HG02852 (cell line): Measurements from ENCODE around the gene SRRM2.

Source experiments
- ATAC-seq: cut with Tn5 transposase; IDR thresholded peaks from one replicate; pipeline ENCODE4 v1.9.1; 2021; ENCODE audit warnings: mild to moderate bottlenecking, moderate library complexity; ENCODE audit not compliant: unreplicated experiment

The SRRM2 gene

DNA sequence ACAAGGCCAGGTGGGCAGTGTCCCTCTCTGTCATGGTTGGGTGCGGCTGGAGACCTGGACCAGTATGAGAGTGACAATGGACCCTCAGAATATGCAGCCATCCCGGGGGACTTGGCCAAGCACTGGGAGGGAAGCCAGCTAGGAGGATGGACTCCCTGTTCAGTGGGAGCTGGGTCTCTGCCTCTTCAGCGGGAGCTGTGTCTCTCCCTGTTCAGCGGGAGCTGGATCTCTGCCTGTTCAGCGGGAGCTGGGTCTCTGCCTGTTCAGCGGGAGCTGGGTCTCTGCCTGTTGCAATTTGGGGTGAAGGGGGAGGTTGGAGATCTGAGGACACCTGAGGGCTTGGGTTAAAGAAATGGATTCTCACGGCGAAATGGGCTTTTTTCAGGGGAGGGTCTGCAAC, 38.7 kb downstream of the SRRM2 start:
- ATAC-seq, result no peak

DNA sequence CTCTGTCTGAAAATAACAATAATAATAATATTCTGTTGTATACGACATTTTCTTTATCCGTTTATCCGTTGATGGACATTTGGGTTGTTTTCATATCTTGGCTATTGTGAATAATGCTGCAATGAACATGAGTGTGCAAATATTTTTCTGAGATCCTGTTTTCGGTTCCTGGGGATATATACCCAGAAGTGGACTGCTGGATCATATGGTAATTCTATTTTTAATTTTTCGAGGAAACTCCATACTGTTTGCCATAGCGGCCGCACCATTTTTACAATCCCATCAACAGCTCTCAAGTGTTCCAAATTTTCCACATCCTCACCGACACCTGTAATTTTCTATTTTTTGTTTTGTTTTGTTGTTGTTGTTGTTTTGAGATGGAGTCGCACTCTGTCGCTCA, 40.5 kb downstream of the SRRM2 start:
- no peak for ATAC-seq

DNA sequence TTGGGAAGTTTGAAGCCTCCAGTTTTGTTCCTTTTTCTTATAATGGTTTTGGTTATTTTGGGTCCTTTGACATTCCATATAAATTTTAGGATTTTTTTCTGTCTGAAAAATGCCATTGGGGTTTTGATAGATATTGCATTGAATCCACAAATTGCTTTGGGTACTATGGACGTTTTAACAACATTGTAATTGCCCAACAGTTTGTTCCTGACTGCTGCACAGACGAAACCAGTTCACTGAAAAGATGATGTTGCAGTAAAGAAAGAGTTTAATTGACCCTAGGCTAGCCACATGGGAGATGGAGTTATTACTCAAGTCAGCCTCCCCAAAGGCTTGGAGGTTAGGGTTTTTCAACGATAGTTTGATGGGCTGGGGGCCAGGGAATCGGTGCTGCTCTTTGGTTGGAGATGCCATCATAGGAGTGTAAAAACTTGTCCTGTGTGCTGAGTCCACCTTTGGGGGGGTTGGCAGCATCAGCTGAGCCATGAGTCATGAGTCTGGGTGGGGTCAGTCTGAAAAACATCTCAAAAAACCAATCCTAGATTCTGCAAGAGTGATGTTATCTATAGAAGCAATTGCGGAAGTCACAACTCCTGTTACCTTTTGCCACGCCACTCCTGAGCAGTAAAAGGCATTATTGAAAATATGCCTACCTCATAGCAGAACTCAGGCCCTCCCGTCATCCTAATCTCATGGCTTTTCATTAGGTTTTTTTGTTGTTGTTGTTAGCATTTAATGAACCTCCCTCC, 43.1 kb downstream of the SRRM2 start:
- no peak for ATAC-seq

DNA sequence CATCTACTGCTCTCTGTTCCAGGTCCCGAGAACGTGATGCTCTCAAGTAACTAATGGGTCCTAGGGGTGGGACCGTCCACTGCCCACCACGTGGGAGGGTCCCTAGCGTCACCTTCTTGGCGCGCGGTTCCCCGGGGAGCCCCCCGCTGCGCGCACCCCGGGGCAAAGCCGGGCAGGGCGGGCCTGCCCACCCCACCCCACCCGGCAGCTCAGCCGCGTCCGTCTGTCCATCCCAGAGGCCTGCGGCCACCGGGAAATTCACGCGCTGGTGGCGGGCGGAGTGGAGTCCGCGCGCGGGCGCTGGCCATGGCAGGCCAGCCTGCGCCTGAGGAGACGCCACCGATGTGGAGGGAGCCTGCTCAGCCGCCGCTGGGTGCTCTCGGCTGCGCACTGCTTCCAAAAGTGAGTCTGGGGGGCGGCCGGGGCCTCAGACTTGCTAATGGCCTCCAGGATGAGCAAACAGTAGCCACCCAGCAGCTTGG, 46.3 kb downstream of the SRRM2 start:
- ATAC-seq, result no peak

DNA sequence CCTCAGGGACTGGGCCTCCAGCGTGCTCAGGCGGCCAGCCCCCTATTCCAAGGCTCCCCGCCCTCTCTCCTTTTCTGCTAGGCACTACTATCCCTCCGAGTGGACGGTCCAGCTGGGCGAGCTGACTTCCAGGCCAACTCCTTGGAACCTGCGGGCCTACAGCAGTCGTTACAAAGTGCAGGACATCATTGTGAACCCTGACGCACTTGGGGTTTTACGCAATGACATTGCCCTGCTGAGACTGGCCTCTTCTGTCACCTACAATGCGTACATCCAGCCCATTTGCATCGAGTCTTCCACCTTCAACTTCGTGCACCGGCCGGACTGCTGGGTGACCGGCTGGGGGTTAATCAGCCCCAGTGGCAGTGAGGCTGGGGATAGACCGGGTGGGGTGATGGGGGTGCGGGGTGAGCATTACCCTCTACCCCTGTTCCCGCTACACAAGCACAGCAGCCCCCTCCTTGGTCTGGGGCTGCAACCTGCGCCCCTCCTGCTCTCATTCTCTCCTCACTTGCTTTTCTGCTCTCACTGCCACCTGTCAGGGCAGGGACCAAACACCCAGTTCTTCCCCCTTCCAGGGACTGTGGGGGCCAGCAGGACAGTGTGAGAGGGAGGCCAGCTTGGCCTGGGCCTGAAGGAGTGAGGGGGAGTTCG, 46.9 kb downstream of the SRRM2 start:
- ATAC-seq, result no peak

DNA sequence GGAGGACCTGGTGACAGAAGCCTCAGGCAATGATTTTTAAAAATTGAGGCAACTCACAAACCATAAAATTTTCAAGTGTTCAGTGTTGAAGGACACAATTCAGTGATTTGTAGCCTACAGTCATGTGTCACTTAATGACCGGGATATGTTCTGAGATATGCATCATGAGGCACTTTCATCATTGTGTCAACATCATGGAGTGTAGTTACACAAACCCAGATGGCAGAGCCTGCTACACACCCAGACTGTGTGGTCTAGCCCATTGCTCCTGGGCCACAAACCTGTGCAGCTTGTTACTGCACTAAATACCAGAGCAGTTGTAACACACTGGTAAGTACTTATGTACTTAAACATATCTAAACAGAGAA, 47.4 kb downstream of the SRRM2 start:
- ATAC-seq, result no peak

DNA sequence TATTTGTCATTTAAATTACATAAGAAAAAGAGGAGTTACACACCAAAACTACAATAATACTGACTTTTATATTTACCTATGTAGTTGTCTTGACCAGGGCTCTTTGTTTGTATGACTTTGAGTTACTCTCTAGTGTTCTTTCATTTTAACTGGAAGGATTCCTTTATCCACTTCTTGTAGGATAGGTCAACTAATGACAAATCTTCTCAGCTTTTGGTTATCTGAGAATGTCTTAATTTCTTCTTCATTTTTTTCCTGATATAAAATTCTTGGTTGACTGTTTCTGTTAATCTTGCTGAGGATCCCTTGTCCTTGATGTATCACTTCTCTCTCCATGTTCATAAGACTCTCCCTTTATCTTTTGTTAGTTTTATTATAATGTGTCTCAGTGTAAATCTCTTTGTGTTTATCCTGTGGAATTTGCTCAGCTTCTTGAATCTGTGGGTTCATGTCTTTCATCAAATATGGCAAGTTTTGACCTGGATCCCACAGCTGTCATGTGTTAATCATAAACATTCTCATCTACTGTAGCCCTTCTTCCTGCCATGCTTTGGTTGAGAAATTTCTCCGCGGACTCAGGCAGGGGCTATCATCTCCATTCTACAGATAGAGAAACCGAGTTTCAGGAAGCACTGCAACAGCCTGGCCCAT, 51.2 kb downstream of the SRRM2 start:
- no peak for ATAC-seq

DNA sequence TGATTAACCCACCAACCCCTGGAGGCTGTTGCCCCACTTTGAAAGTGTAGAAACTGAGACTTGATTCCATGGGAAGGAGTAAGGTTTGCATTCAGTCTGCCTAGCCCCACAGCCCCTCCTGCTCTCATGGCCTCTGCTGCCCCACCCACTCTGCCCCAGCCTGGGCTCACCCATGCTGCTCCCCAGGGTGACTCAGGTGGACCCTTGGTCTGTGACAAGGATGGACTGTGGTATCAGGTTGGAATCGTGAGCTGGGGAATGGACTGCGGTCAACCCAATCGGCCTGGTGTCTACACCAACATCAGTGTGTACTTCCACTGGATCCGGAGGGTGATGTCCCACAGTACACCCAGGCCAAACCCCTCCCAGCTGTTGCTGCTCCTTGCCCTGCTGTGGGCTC, 52.3 kb downstream of the SRRM2 start:
- no peak for ATAC-seq

DNA sequence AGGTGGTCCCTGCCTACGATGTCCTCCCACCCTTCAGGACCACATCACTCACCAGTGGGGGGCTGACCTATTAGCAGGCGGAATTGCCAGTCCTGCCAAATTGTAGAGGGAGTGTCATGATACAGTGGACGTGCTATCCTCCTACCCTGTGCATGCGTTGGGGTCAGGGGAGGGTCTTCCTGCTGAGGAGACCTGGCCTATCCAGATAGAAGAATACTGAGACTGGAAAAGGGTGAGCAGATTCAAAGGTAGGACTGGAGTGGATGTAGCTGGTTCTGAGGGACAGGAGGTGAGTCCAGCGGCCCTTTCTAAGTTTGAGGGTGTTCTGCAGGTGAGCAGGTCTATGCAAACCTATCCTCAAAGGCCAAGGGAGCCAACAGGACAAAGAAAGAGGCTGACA, 53.8 kb downstream of the SRRM2 start:
- no peak for ATAC-seq

DNA sequence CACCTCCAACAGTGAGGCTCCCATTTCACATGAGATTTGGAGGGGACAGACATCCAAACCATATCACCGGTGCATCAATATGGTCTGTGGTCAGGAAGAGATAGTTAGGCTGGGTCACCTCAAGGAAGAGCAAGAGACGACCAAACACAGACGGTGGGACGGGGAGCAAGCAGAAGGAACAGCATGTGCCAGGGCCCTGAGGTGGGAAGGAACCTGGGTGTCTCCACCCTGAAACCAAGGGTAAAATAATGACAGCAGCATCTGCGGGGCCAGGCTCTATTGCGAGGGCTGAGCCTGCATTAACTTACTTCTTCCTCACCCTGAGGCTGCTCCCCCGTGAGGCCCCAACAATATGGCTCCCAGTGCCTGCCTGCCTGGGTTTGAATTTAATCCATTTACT, 55.7 kb downstream of the SRRM2 start:
- ATAC-seq, result no peak

DNA sequence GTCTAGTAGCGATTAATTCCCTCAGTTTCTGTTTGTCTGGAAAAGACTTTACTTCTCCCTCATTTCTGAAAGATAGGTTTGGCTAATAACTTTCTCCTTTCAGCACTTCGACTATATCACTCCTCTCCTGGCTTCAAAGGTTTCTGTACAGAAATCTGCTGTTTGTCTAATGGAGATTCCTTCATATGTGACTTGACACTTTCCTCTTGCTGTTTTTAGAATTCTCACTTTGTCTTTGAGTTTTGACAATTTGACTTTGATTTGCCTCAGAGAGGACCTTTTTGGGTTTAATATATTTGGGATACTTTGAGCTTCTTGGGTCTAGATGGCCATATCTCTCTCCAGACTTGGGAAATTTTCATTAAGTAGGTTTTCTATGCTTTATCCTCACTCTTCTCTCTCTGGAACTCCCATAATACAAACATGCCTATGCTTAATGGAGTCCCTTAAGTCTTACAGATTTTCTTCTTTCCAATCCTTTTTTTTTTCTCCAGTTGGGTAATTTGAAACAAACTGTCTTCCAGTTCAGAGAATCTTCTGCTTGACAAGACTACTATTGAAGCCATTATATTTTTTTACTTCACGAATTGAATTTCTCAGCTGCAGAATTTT, 56.8 kb downstream of the SRRM2 start:
- ATAC-seq, result no peak

DNA sequence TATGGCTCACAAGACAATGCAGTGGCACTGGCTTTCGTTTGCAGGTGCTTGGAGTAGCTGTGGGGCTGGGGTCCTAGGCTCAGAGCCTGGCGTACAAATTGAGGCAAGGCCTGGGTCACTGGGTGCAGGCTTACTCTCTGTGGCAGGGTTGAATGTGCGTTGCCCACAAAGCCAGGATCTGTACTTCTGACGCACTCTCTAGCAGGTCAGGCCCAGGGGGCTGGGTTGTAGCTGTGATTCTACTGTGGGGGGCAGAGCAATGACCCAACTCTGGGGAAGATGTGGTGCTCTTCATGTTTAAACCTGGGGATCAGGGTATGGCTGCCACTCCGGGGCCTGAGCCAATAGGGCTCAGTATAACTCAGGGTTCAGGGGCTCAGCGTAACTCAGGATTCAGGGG, 58.2 kb downstream of the SRRM2 start:
- no peak for ATAC-seq

DNA sequence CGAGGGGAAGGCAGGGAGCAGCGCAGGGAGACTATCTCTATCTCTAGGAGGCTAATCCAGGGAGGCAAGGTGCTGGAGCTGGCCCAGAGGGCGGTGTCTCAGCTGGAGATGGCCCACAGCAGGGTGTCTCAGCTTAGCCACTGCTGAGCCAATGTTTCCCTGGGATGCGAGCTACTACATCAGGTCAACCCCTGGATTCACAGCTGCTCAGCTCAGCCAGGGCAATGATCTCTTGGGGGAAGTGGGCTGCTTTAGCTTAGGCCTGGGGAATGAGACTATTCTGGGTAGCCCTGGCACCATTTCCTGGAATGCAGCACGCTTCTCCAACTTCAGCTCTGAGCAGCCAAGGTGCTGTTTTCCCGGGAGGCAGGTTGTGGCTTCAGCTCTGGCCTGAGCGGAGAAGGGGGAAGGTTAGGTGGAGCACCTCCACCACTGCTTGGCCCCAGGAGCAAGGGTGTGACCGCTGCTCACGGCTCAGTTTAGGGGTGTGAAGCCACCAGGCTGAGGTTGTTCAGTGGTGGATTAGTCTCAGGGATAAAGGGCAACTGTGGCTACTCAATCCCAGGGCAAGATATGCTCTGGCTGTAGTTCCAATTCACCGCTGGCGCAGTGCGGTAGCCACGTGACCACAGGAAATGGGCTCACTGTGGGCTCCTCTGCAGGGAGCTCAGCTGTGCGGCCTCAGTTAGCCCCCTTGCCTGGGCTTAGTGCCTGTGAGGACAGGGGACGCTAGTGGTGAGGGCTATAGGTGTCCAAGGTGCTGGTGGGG, 59.4 kb downstream of the SRRM2 start:
- no peak for ATAC-seq

DNA sequence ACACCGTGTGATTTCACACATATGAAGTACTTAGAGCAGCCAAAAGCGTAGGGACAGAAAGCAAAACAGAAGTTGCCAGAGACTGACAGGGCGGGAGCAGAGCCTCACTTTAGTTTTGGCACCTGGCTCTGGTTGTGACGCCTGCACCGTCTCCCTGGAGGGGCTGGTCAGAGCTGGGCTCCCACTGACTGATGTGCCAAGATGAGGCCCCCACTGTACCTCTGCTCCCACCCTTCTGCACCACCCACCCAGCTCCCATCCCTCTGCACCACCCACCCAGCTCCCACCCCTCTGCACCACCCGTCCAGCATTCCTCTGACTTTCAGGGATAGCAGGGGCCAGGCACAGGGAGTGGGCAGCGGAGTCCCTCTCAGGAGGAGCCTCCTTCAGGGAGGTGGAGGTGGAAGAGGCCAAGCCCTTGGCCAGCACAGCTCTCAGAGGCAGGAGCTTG, 61.4 kb downstream of the SRRM2 start:
- no peak for ATAC-seq

DNA sequence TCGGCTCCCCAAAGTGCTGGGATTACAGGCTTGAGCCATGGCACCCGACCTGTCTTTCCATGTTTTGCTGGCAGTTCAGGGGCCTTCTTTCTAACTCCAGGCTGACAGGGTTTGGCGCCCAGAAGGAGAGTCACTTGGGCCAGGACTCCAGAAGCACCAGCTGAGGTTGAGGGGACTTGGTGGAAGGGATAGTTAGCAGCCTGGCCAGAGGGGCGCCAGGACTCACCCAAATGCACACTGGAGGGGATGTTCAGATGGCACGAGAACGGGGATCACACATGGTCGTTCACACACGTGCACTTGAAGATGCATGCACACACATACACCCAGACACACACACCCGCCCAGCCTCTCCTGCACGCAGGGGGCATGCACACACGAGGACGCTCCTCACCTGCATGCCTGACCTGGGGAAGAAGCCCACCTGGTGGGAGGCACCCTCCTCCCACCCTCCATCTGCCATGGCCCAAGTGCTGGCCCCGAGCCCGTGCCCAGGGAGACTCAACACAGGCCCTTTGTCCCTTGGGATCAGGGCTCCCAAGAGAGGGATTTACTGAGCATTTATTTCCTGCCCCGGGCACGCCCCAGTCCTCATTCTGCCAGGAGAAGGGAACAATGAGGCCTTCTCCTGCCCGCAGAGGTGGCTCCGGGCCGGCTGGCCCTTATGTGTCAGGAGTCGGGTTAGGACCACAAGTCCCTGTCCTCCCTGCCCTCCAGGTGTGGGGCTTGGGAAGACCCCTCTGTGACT, 62.3 kb downstream of the SRRM2 start:
- no peak for ATAC-seq

DNA sequence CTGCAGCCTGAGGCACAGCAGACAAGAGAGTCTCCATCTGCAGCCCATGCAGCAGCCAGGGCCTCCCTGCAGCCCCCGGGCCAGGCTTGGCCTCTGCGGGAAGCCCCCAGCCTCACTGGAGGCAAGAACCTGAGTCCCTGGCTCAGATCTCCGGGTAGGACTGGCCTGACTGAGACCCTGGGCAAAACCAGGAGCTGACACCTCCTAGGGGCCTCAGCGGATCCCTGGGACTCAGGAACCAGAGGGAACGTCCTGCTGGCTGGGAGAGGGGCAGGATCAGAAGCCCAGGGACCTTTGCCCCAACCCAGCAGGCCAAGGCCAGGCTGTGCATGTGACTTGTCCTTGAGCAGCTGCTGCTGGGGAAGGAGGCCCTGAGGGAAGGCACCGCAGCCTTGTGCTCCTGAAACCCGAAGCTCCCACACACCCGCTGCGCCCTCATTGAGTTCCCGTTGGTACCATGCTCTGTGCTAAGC, 62.9 kb downstream of the SRRM2 start:
- ATAC-seq, result no peak

DNA sequence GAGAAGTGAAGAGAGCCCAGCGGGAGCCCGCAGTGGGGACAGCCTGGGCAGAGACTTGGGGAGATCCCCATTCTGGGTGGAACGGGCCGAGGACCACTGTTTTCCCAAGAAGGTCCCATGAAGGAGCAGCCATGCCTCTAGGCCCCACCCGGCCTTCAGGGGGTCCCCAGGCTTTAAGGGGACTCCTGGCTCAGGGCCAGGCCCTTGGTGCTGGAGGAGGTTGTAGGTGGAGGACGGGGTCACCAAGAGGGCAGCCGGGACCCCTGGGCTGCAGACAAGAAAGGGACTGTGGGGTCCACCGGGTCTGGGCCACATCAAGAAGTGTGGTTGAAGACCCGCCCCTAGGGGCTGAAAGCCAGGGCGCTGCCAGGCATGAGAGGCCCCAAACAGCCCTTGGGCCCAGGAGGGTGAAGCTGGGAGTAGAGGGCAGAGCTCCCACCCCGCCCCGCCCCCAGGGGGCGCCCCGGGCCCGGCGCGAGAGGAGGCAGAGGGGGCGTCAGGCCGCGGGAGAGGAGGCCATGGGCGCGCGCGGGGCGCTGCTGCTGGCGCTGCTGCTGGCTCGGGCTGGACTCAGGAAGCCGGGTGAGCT, 64.4 kb downstream of the SRRM2 start, which contains the start of gene PRSS21:
PRSS21 (plus strand) TSS at position 487 of the 589 bp plus-strand sequence; CDS start at position 519, 32 bp downstream.
- ATAC-seq, result no peak

DNA sequence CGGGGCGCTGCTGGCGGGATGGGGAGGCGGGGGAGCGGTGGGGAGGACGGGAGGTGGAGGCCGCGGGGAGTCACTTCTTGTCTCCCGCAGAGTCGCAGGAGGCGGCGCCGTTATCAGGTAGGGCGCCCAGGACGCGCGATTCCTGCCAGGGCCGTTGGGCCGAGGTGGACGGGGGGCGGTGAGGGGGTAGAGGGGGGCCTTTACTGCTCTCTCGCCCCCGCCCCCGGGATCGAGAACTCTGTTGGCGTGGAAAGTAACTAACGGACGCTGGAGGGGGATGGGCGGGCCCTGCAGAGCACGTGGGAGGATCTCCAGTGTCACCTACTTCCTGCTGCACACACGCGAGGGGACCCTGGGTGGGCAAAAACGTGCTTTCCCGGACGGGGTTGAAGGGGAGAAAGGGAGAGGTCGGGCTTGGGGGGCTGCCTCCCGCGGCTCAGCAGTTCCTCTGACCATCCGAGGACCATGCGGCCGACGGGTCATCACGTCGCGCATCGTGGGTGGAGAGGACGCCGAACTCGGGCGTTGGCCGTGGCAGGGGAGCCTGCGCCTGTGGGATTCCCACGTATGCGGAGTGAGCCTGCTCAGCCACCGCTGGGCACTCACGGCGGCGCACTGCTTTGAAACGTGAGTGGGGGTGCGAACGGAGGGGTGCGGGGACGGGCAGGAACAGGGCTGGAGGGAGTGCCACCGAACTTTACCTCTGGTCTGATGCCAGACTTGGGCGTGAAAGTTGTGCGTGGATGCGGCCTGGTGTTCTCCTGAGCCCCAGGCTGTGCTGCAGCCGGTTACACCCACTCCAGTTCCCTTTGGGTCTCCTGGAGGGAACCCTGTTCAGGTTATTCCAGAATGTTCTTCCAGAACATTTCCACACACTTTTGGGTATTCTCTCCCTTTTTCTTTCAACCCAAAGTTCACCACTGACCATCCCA, 65.2 kb downstream of the SRRM2 start:
- no peak for ATAC-seq
